Activated T-cell treated with anti-CD3 and anti-CD28 coated beads for 24 hours (primary cell): ENCODE results near the gene TMEM192.
"Not testable (repeated sequence)": the region's sequence is repeated elsewhere in the genome, so short reads cannot be mapped to it uniquely, and the experiment has no call there.

Experiments used
- DNase-seq: peaks from one replicate; pipeline ENCODE4 v3.0.0-alpha.2; 2020; ENCODE audit warnings: low read depth

Gene TMEM192

GRCh38 chr4:165092187-165092586 lies 20.5 kb downstream of the TMEM192 start:
- not testable (repeated sequence) for DNase-seq

- no peak for DNase-seq
Observed at GRCh38 chr4:165088366-165088765, 24.3 kb downstream of the TMEM192 start.

GRCh38 chr4:165085946-165086345 lies 26.7 kb downstream of the TMEM192 start:
- no peak for DNase-seq

GRCh38 chr4:165084787-165085186 lies 27.9 kb downstream of the TMEM192 start:
- DNase-seq: not testable (repeated sequence)

- no peak for DNase-seq
Observed at GRCh38 chr4:165079476-165079875, 33.2 kb downstream of the TMEM192 start.

GRCh38 chr4:165077034-165077578 lies 35.6 kb downstream of the TMEM192 start:
- no peak for DNase-seq

- DNase-seq: not testable (repeated sequence)
Observed at GRCh38 chr4:165073346-165073745, 39.3 kb downstream of the TMEM192 start.

- no peak for DNase-seq
Observed at GRCh38 chr4:165070560-165070959, 42.1 kb downstream of the TMEM192 start.

GRCh38 chr4:165060938-165061337 lies 51.7 kb downstream of the TMEM192 start:
- DNase-seq: no peak

GRCh38 chr4:165059386-165059785 lies 53.3 kb downstream of the TMEM192 start:
- no peak for DNase-seq

- no peak for DNase-seq
Observed at GRCh38 chr4:165058666-165059065, 54.0 kb downstream of the TMEM192 start.

- no peak for DNase-seq
Observed at GRCh38 chr4:165055601-165056000, 57.1 kb downstream of the TMEM192 start.

GRCh38 chr4:165053645-165054044 lies 59.0 kb downstream of the TMEM192 start, which contains the start of gene TRIM75:
Gene TRIM75 (plus strand): TSS chr4:165053866. CDS start chr4:165059148, 5,282 bp downstream.
- no peak for DNase-seq

- DNase-seq: no peak
Observed at GRCh38 chr4:165052627-165053026, 60.0 kb downstream of the TMEM192 start.

- no peak for DNase-seq
Observed at GRCh38 chr4:165048170-165048569, 64.5 kb downstream of the TMEM192 start.

GRCh38 chr4:165031436-165032211 lies 81.0 kb downstream of the TMEM192 start, which contains the start of gene TRIM60:
Gene TRIM60 (plus strand): TSS chr4:165031999. CDS start chr4:165040073, 8,074 bp downstream.
- no peak for DNase-seq

GRCh38 chr4:165027762-165028402 lies 84.8 kb downstream of the TMEM192 start:
- DNase-seq: no peak

GRCh38 chr4:165025782-165026181 lies 86.9 kb downstream of the TMEM192 start:
- DNase-seq: not testable (repeated sequence)
